ENCODE measurements around the gene RPRM. TPM values are rescaled to one million over a fixed set of nuclear protein-coding genes. Genes with fewer than 3 reads are reported as not detected.
"Not testable (repeated sequence)": the region's sequence is repeated elsewhere in the genome, so short reads cannot be mapped to it uniquely, and the experiment has no call there.

Gene RPRM
- total RNA-seq, result not detected
- long read RNA-seq, result 0 reads

DNA sequence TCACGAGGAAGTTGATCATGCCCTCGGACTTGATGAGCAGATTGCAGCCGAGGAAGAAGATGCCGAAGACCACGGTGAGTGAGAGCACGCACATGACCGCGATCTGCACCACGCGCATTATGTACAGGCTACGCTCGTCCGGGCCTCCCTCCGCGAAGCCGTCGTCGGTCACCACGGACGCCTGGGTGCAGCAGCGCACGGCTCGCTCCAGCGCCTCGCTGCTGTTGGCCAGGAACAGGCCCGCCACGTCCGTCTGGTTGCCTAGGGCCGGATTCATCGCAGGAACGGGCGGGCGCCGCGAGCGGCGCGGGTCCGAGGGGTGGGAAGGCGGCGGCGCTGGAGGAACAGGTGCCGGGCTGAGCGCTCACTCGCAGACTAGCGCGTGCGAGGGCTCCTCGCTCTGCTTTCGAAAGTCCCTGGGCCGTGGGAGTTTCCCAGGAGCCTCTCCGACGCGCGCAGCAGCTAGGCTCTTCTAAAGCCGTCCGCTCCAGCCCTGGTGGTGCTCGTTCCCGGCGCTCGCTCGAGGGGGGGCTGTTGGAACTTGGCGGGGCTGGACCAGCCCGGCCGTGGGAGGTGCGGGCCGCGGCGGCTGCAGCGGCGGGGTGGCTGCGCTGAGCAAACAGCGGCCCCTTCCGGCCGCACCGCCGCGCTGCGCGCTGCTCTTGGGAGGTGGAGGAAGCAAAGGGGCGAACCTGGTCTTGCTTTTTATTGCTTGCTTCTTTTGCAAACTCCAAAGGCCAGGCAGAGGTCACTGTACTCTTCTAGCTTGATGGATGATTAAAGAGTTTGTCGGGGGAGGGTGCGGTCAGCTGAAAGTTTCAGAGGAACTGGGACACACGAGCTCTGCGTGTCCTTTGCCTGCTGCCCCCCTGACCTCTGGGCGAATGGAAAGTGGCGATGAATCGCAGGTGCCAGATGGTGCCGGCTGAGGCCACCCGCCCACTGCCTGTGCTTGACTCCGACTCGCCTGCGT is at the start of gene RPRM:
RPRM (minus strand) TSS at position 474 of the 973 bp plus-strand sequence; CDS start at position 277, 197 bp downstream.
- no peak for DNase-seq (ENCODE audit: low spot score)
- intact Hi-C loops (cut with DNase I), result loop anchor here (5.0 kb wide), 1 partner anchor 621 kb away; no protein-coding TSS in a partner anchor

- intact Hi-C loops (cut with DNase I), result loop anchor here (10.0 kb wide), 1 partner anchor 655 kb away; no protein-coding TSS in a partner anchor
- no peak for DNase-seq (ENCODE audit: low spot score)
Observed at GRCh38 chr2:153519257-153519875, 40.8 kb upstream of the RPRM start.

DNA sequence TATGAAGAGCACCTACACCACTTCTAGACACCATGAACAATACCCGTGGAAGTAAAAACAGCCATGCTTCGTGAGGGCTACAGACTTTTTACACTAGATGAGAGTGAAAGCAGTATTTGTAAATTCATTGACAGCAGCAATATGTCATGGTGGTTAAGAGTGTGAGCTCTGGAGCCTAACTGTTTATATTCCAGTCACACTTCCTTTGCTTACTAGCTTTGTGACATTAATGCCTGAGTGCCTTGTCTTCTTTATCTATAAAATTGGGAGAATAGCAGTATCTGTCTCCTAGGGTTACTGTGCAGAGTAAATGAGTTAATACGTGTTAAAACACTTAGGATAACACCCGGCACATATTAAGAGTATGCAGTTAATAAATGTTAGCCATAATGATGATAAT is 33.8 kb upstream of the RPRM start:
- no peak for DNase-seq (ENCODE audit: low spot score)
- intact Hi-C loops (cut with DNase I), result loop anchor here (10.0 kb wide), 1 partner anchor 648 kb away; no protein-coding TSS in a partner anchor

DNA sequence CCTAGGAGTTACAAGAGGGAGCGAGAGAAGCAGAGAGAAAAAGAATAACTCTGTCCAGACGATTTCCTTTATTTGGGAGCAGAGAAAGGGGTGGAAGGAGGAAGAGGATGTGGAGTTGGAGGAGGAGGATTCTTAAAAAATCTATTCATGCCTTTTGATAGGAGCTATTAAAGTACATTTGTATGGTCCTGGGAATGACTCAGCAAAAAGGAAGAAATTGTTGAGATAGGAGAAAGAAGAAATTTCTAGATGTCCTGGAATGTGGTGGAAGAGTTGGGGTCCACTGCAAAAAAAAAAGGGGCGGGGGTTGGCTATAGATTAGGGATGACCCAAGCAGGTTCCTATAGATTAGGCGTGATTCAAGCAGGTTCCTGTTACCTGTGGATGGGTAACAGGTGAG is 32.4 kb upstream of the RPRM start:
- no peak for DNase-seq (ENCODE audit: low spot score)
- intact Hi-C loops (cut with DNase I), result loop anchor here (10.0 kb wide), 1 partner anchor 646 kb away; no protein-coding TSS in a partner anchor

- intact Hi-C loops (cut with DNase I), result no loop called here
- DNase-seq (ENCODE audit: low spot score), result no peak
Observed at GRCh38 chr2:153509133-153509532, 30.6 kb upstream of the RPRM start.

DNA sequence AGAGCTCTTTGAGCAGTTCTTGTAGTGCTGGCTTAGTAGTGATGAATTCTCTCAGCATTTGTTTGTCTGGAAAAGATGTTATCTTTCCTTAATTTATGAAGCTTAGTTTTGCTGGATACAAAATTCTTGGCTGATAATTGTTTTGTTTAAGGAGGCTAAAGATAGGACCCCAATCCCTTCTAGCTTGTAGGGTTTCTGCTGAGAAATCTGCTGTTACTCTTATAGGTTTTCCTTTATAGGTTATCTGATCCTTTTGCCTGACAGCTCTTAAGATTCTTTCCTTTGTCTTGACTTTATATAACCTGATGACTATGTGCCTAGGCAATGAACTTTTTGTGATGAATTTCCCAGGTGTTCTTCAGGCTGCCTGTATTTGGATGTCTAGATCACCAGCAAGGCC is 27.9 kb upstream of the RPRM start:
- intact Hi-C loops (cut with DNase I), result not testable (repeated sequence)

GRCh38 chr2:153499439-153499838 is 20.9 kb upstream of the RPRM start:
- intact Hi-C loops (cut with DNase I), result no loop called here
- no peak for DNase-seq (ENCODE audit: low spot score)

More for the DNA sequence above, 27.9 kb upstream of the RPRM start:
- DNase-seq (ENCODE audit: low spot score), result not testable (repeated sequence)

- no peak for DNase-seq (ENCODE audit: low spot score)
- intact Hi-C loops (cut with DNase I), result no loop called here
Observed at GRCh38 chr2:153497938-153498629, 19.5 kb upstream of the RPRM start.

- DNase-seq (ENCODE audit: low spot score), result no peak
- intact Hi-C loops (cut with DNase I), result no loop called here
Observed at GRCh38 chr2:153495725-153496124, 17.2 kb upstream of the RPRM start.

DNA sequence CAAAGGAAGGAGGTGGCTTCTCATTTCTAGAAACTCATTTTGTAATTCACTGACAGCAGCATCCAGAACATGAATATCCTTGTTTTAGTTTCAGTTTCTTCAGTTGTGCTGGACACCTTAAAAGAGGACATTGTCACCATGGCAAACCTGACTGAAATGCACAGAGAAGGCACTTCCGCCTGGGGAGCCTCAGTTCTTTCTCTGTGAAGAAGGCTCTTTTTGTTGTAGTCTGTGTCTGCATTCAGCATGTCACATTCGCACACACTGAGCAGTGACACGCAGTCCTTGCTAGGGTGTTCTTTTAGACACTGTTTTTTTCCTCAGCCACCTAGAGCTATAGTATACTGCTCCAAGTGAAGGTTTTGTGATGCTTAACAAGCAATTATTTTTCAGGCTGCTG is 9.5 kb upstream of the RPRM start:
- DNase-seq (ENCODE audit: low spot score), result no peak
- intact Hi-C loops (cut with DNase I), result no loop called here

- intact Hi-C loops (cut with DNase I), result no loop called here
- DNase-seq (ENCODE audit: low spot score), result no peak
Observed at GRCh38 chr2:153487448-153487847, 8.9 kb upstream of the RPRM start.

GRCh38 chr2:153479573-153479972 is 1.0 kb upstream of the RPRM start:
- intact Hi-C loops (cut with DNase I), result loop anchor here (5.0 kb wide), 1 partner anchor 622 kb away; no protein-coding TSS in a partner anchor
- DNase-seq (ENCODE audit: low spot score), result no peak

DNA sequence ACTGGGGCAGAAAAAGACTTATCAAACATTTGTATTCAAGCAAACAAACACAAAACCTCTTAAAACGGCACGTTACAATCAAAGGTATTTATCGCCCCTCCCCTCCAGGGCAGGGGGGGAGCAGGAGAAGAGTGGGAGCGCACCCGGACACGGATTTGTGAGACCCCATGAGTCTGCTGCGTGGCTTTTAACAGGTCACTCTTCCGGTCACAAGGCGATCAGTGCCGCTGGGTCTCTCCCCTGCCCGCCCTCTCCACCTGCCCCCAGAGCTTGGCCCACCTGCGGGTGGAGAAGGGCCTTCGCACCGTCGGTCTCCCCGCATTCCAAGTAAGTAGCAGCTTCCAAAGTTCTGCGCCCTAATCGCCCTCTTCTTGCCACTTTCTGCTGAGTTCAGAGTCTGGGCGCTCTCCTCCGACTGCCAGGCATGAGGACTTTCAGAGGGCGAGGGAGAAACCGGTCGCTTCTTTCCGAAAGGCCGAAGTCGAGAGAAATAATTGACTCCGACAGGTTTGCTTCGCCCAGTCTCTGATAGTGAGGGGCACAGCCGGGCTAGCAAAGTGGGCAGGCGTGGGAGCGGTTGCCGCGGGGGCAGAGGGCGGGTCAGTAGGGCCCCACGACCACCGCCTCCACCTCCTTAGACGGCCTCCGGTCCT is 800 bp downstream of the RPRM start:
- intact Hi-C loops (cut with DNase I), result loop anchor here (5.0 kb wide), 1 partner anchor 620 kb away; no protein-coding TSS in a partner anchor
- DNase-seq (ENCODE audit: low spot score), result no peak

DNA sequence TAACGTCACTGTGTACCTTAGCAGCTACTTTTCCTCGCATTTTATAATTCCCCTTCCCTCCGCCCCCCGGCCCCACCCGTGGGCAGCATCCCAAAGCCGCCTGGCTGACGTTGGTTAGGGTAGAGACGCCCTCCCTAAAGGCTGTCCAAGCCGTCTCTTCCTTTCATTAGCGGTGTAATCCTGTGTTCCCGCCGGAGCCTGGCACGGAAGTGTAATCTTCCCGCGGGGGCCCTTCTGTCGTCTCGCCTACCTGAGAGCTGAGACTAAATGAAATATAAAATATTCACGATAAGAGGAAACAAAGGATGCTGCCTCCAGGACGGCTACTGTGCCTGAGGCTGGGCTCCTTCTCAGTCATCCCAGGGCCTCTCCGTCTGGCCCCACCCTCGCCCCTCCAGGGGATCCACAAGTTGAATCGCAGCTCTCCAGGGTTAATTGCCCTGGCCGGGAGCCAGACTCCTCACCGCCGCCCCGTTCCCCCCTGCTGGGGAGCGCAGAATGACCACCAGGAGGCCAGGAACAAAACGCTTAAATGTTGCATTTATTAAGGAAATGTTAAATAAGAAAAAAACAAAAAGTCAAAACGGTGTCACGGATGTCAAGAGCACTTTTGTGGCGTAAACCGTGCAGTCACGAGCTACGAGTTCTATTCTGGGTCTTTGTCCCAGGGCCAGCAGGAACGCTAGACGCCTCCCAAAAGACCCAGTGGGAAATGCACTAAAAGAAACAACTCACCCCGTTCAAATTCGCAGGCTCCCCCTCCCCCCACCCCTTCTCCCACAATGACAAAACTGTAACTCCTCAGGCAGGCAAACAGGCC is 1.5 kb downstream of the RPRM start:
- intact Hi-C loops (cut with DNase I), result loop anchor here (5.0 kb wide), 1 partner anchor 620 kb away; no protein-coding TSS in a partner anchor
- DNase-seq (ENCODE audit: low spot score), result no peak

GRCh38 chr2:153476491-153476815 is 2.1 kb downstream of the RPRM start:
- intact Hi-C loops (cut with DNase I), result loop anchor here (5.0 kb wide), 1 partner anchor 619 kb away; no protein-coding TSS in a partner anchor
- DNase-seq (ENCODE audit: low spot score), result no peak

DNA sequence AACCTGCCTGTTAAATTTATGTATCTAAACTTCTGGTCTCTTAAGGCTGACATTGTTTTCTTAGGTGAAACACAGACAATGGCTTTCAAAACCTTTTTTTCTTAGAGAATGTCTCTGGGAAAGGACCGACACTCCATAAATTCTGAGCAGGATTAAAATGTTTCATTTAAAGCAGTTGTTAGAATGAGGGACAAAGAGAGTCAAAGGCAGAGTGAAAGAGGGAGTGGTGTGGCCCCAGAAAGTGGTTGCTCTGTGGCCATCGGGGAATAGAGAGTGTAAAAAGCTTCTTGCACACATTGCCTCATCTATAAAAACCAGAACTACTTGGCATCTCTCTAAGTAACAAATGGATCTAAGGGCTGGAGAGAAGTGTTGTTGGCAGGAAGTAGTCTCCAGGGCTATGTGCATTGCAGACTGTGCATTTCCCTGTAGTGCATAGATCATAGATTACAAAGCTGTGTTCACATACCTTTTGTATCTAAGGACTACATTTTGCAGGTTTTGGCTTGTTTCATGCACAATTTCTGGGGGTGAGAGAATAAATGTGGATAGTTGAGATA is 3.6 kb downstream of the RPRM start:
- intact Hi-C loops (cut with DNase I), result loop anchor here (5.0 kb wide), 1 partner anchor 618 kb away; no protein-coding TSS in a partner anchor
- DNase-seq (ENCODE audit: low spot score), result no peak

DNA sequence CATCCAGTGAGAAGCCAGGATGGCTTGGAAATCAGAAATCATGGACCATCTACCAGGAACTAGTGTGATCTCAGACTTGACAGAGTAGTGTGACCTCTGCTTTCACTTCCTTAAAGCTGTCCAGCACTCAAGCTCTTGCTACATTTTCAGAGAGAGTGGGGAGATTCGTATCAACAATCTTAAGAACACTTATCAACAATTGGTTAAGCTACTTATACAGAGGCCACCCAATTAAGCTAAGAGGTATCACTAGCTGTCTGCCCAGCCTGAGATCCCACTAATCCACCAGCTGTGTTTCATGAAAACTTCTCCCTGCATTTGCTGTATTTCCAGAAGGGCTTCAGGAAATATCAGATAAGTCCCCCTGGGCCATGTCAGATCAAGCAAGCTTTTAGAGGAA is 4.2 kb downstream of the RPRM start:
- DNase-seq (ENCODE audit: low spot score), result no peak
- intact Hi-C loops (cut with DNase I), result no loop called here

- DNase-seq (ENCODE audit: low spot score), result no peak
Observed at GRCh38 chr2:153470867-153471266, 7.7 kb downstream of the RPRM start.

More at GRCh38 chr2:153470867-153471266, 7.7 kb downstream of the RPRM start:
- intact Hi-C loops (cut with DNase I), result no loop called here

Measured in cardiac septum (tissue), 1 donor.